ENCODE measurements around the gene EIF2AK3. TPM values are rescaled to one million over a fixed set of nuclear protein-coding genes. Genes with fewer than 3 reads are reported as not detected.

EIF2AK3 gene
- total and polyA plus RNA-seq, 2 experiments from 2014 or later: 7.5 to 15.5 TPM

GRCh38 chr2:88606371-88607030 is 20.8 kb downstream of the EIF2AK3 start:
- Histone ChIP-seq H3K79me2 (ENCODE audit: insufficient read depth) (peaks cover 76% of the 10 kb centered on the region), H2AFZ (no peak overlapping the region), H3K27me3 (replicated peaks; ENCODE audit: insufficient read depth) (no peaks in the 10 kb centered on the region), H3K9ac (no peak overlapping the region), H3K4me1 (ENCODE audit: insufficient read depth) (peaks cover 24% of the 10 kb centered on the region), H3K4me3 (no peak overlapping the region), H4K20me1 (ENCODE audit: insufficient read depth) (0 out of 2 replicates have a peak, but pooled peaks cover under 1% of the 10 kb centered on the region), H3K36me3 (ENCODE audit: low read depth) (no peaks in the 10 kb centered on the region), H3K4me2 (ENCODE audit: unreplicated experiment) (no peak overlapping the region), H3K9me3 (ENCODE audit: low read depth) (no peaks in the 10 kb centered on the region), H3K27ac (no peak overlapping the region), H3K9me2 (ENCODE audit: insufficient read depth) (no peaks in the 10 kb centered on the region), H3F3A (ENCODE audit: insufficient read depth) (peaks cover 10% of the 10 kb centered on the region)
- WGBS, 2 experiments (ENCODE audit: low coverage in 1 of 2, low lambda C conversion rate in 2 of 2, missing lambda C conversion rate in 2 of 2): 79 to 82% methylated on average over 3 of the region's 3 CpGs
- DNase-seq: no peak
- in situ Hi-C loops (cut with MboI): no loop called here
- TF ChIP-seq EZH2phosphoT487 (IDR thresholded peaks at IDR 0.05; ENCODE audit: insufficient read depth, low read depth): no peak
- TF ChIP-seq EZH2 (IDR thresholded peaks at IDR 0.05; ENCODE audit: insufficient read depth, poor library complexity, severe bottlenecking): no peak

GRCh38 chr2:88603146-88603545 is 24.1 kb downstream of the EIF2AK3 start:
- no peak overlapping the region for H3K9ac ChIP-seq

GRCh38 chr2:88602022-88602421 is 25.2 kb downstream of the EIF2AK3 start:
- no peak for DNase-seq
- Histone ChIP-seq H3K9ac (no peak overlapping the region), H3K9me3 (ENCODE audit: low read depth) (no peaks in the 10 kb centered on the region), H3K4me1 (ENCODE audit: insufficient read depth) (peaks cover 42% of the 10 kb centered on the region), H3K36me3 (ENCODE audit: low read depth) (no peaks in the 10 kb centered on the region), H4K20me1 (ENCODE audit: insufficient read depth) (0 out of 2 replicates have a peak, but pooled peaks cover 9% of the 10 kb centered on the region), H2AFZ (no peak overlapping the region), H3K79me2 (ENCODE audit: insufficient read depth) (peaks cover 91% of the 10 kb centered on the region), H3F3A (ENCODE audit: insufficient read depth) (peaks cover 37% of the 10 kb centered on the region), H3K4me3 (no peak overlapping the region), H3K27ac (peak overlapping the region; percentile 48), H3K4me2 (ENCODE audit: unreplicated experiment) (no peak overlapping the region), H3K27me3 (replicated peaks; ENCODE audit: insufficient read depth) (no peaks in the 10 kb centered on the region), H3K9me2 (ENCODE audit: insufficient read depth) (no peaks in the 10 kb centered on the region)
- TF ChIP-seq EZH2 (IDR thresholded peaks at IDR 0.05; ENCODE audit: insufficient read depth, poor library complexity, severe bottlenecking) (no peak), EZH2phosphoT487 (IDR thresholded peaks at IDR 0.05; ENCODE audit: insufficient read depth, low read depth) (no peak)
- in situ Hi-C loops (cut with MboI): no loop called here
- 27 to 32% methylated on average over 4 of the region's 4 CpGs for WGBS, 2 experiments (ENCODE audit: low coverage in 1 of 2, low lambda C conversion rate in 2 of 2, missing lambda C conversion rate in 2 of 2)

More at GRCh38 chr2:88603146-88603545, 24.1 kb downstream of the EIF2AK3 start:
- H3K9me2 ChIP-seq (ENCODE audit: insufficient read depth): no peaks in the 10 kb centered on the region
- H4K20me1 ChIP-seq (ENCODE audit: insufficient read depth): 0 out of 2 replicates have a peak, but pooled peaks cover 9% of the 10 kb centered on the region
- peaks cover 88% of the 10 kb centered on the region for H3K79me2 ChIP-seq (ENCODE audit: insufficient read depth)
- no peaks in the 10 kb centered on the region for H3K27me3 ChIP-seq (replicated peaks; ENCODE audit: insufficient read depth)
- DNase-seq: peak; percentile 70
- H3K4me3 ChIP-seq: peak overlapping the region; percentile 17
- H3K4me1 ChIP-seq (ENCODE audit: insufficient read depth): peaks cover 42% of the 10 kb centered on the region
- H3K27ac ChIP-seq: peak overlapping the region; percentile 48
- peaks cover 37% of the 10 kb centered on the region for H3F3A ChIP-seq (ENCODE audit: insufficient read depth)
- WGBS, 2 experiments (ENCODE audit: low coverage in 1 of 2, low lambda C conversion rate in 2 of 2, missing lambda C conversion rate in 2 of 2): 16 to 19% methylated on average over 4 of the region's 4 CpGs
- H3K4me2 ChIP-seq (ENCODE audit: unreplicated experiment): peak overlapping the region; percentile 67
- H3K36me3 ChIP-seq (ENCODE audit: low read depth): no peaks in the 10 kb centered on the region
- TF ChIP-seq EZH2 (IDR thresholded peaks at IDR 0.05; ENCODE audit: insufficient read depth, poor library complexity, severe bottlenecking): no peak
- no peak for TF ChIP-seq EZH2phosphoT487 (IDR thresholded peaks at IDR 0.05; ENCODE audit: insufficient read depth, low read depth)
- 0 out of 2 replicates have a peak overlapping the region, but pooled peaks have one; percentile 21 for H2AFZ ChIP-seq
- no peaks in the 10 kb centered on the region for H3K9me3 ChIP-seq (ENCODE audit: low read depth)
- in situ Hi-C loops (cut with MboI): no loop called here

- H3K36me3 ChIP-seq (ENCODE audit: low read depth): no peaks in the 10 kb centered on the region
- 98 to 100% methylated on average over 2 of the region's 2 CpGs for WGBS, 2 experiments (ENCODE audit: low coverage in 1 of 2, low lambda C conversion rate in 2 of 2, missing lambda C conversion rate in 2 of 2)
- H3K4me1 ChIP-seq (ENCODE audit: insufficient read depth): peaks cover 42% of the 10 kb centered on the region
- H3K27ac ChIP-seq: no peak overlapping the region
- DNase-seq: no peak
- H2AFZ ChIP-seq: no peak overlapping the region
- TF ChIP-seq EZH2phosphoT487 (IDR thresholded peaks at IDR 0.05; ENCODE audit: insufficient read depth, low read depth) (no peak), EZH2 (IDR thresholded peaks at IDR 0.05; ENCODE audit: insufficient read depth, poor library complexity, severe bottlenecking) (no peak)
- H4K20me1 ChIP-seq (ENCODE audit: insufficient read depth): 0 out of 2 replicates have a peak, but pooled peaks cover 9% of the 10 kb centered on the region
- no peaks in the 10 kb centered on the region for H3K9me3 ChIP-seq (ENCODE audit: low read depth)
- H3K27me3 ChIP-seq (replicated peaks; ENCODE audit: insufficient read depth): no peaks in the 10 kb centered on the region
- no peak overlapping the region for H3K4me2 ChIP-seq (ENCODE audit: unreplicated experiment)
- H3F3A ChIP-seq (ENCODE audit: insufficient read depth): peaks cover 37% of the 10 kb centered on the region
- in situ Hi-C loops (cut with MboI): no loop called here
- H3K9me2 ChIP-seq (ENCODE audit: insufficient read depth): no peaks in the 10 kb centered on the region
- peaks cover 91% of the 10 kb centered on the region for H3K79me2 ChIP-seq (ENCODE audit: insufficient read depth)
- H3K9ac ChIP-seq: no peak overlapping the region
- H3K4me3 ChIP-seq: no peak overlapping the region
These were observed 26.0 kb downstream of the EIF2AK3 start for GRCh38 chr2:88601286-88601685.

Data from GM23248 (cell line).